ENCODE results near the gene GAP43.

The GAP43 gene, protein sequence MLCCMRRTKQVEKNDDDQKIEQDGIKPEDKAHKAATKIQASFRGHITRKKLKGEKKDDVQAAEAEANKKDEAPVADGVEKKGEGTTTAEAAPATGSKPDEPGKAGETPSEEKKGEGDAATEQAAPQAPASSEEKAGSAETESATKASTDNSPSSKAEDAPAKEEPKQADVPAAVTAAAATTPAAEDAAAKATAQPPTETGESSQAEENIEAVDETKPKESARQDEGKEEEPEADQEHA

DNA sequence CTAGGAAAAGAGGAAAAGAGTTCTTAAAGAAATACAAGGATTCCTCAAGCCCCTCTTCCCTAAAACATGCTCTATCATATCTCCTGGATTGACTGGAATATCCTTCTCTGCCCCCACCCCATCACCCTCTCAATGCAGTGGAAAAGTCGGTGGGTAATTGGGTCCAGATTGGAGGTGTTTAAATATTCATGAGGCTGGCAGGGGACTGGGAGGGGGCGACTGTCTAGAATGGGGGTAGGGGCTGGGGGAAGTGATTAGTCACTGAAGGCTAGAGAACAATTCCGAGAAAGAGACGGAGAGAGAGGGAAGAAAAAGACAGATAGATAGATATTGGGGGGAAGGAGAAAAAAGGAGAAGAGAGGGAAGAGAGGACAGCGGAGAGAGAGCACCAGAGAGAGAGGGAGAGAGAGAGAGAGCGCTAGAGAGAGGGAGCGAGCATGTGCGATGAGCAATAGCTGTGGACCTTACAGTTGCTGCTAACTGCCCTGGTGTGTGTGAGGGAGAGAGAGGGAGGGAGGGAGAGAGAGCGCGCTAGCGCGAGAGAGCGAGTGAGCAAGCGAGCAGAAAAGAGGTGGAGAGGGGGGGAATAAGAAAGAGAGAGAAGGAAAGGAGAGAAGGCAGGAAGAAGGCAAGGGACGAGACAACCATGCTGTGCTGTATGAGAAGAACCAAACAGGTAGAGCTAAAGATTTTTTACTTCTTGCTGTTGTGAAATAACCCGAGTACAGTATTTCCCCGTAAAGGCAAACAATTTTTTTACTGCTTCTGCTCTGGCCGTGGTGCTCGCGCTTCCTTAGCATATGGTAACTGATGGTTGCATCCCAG lies at the start of gene GAP43:
GAP43 (plus strand) TSS at position 467 of the 825 bp plus-strand sequence; CDS start at position 647, 180 bp downstream.
- DNase-seq (ENCODE audit: low spot score), result no peak

DNA sequence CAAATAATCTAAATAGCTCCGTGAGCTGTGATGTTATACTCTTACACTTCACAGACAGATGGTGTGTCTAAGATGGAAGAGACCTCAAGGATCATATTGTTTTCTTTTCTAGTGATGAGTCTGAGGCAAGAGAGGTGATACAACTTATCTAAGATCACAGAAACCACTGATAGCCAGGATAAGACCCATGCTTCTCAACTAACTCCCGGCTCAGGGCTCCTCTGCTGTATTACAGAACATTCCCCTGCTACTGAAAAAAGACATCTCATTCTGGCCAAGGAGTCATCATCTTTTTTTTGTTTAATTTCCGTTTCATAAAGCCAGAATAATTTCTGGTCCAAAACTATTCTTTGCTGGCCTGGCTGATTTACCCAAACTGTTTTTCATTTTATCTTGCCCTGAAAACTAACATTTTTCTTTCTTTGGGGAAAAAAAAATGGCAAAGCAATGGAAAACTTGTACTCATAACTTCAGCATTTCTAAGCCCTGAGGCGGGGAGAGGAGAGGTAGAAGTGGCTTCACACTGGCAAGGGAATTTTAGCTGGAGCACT lies 46.9 kb upstream of the GAP43 start:
- no peak for DNase-seq (ENCODE audit: low spot score)

DNA sequence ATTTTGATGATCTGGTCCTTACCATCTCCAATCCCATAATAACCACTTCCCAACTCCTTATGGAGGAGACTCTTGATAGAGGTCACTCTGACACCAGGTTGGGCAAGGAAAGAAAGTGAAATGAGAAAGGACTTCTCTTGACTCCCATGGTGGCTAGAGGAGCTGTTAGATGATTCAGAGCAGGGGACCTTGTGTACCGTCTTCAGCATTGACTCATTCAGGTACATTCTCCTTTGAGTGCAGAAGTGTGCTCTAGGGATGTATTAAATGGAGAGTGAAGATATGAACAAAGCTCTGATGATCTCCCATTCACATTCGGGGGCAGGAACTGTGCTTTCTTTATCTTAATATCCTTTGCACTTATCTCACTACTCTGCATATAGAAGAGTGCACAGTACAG lies 46.3 kb upstream of the GAP43 start:
- no peak for DNase-seq (ENCODE audit: low spot score)

DNA sequence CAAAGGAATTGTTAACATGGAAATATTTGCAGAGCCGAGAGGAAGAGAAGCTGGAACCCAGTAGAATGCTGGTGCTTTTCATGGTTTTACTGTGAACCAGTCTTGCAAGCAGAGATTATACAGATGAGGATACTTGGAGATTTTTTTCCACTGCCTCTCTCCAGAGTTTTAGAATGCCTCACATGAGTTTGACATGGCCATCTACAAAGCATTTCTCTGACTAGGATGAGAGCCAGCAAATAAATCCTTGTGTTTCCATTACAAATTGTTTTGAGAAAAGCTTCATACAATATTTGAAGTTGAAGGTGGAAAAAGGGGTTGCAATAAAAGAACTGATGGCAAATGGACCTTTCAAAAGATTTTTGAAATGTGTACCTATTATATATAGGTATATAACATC lies 45.0 kb upstream of the GAP43 start:
- DNase-seq (ENCODE audit: low spot score), result no peak

DNA sequence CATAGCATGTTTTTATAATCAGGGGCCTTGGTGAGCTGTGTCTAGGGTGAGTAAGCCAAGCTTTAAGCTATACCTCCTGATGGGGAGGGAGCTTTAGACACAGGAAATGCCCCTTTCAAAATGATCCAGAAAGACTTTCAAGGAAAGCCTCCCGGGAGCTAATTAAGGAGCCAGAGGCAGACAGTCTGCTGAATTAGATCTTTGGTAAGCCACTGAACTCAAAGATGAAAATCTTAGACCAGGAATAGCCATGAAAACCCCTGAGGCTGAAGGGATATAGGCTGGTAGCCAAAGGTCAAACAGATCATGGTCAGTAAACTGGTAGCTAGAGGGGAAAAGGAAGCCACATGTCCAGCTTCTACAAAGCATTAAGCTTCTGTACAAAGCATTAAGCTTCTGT lies 42.7 kb upstream of the GAP43 start:
- DNase-seq (ENCODE audit: low spot score), result no peak

DNA sequence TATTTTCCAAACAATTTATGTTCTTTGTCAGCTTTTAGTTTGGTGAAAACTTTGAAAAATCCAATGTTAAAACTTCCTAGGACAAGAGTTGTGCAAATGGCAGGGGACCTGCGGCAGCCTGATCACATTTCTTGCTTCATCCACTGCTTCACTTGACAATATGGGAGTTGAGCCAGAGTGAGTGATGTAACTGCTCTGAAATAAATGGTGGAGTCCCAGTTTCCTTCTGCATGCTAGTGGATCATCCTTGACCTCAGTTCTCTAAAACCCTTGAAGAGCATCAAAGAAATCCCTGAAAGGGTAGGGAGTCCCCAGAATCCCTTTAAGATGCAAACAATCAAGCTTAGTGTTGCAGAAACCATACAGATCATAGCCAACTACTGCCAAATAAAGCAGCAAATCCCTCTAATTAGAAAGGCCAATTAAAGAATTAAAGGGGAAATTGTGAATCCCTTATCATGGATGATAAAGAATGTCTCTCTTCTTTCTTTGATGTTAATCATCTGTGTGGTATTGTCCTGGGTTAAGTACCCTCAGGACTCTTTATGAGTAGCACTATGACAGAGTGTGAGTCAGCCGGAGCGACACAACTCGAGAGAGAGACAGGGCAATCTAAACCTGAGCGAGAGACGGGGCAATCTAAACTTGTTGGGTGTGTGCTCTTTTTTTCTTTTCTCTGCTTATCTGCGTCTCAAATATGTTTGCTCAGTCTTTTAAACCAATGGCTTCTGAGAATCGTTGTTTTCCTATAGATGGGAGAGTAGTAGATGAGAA lies 41.8 kb upstream of the GAP43 start:
- DNase-seq (ENCODE audit: low spot score), result no peak

DNA sequence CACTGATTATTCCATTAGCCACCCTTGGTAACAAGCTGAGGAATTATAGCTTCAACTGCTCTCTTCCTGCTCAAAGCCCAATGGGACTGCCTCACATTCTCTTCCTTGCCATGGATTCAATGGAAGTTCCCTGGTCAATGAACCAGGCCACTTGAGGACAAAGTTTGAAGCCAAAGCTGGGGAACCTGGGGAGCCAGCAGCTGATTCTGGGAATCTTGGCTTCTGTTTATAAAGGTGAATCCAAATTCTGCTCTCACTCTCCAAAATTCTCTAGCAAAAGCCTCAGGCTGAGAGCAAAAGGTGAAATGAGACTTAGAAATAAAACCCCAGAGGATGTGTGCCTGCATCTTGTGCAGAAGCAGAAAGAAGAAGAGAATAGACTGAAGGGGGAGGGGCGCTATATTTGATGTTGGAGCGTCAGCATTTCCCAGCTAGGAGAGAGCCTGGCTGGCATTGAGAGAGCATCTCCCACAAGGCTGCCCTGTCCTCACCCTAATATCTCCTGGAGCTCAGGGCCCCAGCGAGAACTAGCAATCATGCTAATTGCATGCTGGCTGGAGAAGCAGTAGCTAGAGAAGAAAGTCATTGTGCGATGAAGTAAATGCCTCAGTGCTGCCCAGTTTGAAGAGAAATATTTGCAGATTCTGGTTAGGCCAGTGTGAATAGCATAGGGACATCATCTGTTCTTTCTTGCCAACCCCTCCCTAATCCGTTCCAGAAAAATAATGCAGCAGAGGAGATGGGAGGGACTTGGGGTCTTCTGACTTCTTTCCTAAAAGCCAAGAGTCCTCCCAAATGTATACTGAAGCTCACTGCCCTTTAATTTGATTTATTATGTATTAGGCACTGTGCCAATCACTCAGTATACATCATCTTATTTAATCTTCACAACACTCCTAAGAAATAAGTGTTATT lies 34.9 kb upstream of the GAP43 start:
- no peak for DNase-seq (ENCODE audit: low spot score)

DNA sequence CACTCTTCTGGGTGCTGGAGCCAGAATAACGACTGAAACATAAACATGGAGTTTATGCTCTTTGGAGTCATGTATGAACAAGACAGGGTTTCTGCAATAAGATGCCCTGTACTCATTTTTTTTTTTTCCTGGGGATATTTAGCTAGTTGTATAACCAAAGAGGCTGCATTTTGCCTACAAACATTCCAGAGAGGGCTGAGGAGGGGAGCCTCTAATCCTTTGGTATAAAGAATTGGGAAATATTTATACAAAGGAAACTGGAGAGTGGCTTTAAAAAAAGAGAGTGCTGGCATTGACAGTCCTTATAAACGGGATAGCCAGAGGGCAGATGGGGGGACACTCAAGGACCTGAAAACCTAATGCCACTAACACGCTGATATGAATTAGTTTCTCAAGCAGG lies 32.4 kb upstream of the GAP43 start:
- no peak for DNase-seq (ENCODE audit: low spot score)

DNA sequence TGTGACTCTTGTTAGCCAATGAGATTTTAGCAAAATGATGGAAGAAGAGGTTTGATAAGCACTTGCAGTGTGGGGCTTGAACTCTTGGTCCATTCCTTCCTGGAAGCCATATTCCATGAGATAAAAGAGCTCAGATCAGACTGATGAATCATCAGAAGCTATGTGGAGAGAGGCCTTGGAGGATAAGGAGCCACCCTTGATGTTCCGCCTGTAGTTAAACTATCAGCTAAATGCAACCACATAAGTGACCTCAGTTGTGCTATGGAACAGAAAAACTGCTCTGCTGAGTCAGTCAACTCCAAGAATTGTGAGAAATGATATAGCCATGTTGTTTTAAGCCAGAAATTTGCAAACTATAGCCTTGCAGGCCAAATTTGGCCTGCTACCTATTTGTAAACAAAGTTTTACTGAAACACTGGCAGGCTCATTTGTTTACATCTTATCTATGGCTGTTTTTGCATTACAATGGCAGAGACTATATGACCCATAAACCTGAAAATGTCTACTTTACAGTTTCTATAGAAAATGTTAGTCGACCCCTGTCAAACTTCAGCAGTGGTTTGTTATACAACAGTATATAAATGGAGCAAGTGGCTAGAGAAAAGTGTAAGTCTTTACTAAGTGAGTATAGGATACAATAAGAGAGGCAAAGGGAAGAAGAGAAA lies 27.6 kb upstream of the GAP43 start:
- DNase-seq (ENCODE audit: low spot score), result no peak

DNA sequence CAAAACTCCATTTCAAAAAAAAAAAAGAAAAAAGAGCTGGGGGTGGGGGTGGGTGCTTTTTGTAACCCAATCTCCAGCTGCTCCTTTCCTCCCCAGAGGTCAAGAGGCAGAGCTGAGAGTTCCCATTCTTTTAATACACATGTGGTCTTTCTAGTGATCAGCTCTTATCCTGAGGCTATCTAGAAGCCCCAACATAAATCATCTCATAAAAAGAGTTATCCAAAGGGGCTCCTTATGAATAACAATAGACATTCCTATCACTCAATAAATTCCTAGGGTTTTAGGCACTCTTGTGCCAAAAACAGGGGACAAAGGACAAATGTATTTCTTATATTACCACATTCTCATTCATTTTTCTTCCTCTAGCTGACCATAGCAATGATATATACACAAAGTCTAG lies 25.1 kb upstream of the GAP43 start:
- no peak for DNase-seq (ENCODE audit: low spot score)

DNA sequence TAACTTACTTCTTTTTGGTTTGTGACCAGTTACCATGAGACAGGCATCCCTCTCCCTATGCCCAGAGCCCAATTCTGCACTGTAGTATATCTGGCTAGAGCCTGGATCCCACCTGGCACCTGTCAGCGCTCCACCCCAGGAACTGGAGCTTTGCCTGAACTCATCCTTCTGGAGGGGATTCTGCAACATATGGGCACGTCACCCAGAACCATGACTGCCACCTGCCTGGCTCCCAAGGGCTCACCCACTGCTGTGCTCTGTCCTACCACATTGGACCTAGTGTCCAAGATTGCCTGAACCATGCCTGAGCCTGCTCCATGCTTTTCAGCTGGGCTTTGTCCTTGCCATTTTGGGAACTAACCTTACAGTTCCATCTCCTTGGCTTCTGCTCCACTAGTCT lies 21.1 kb upstream of the GAP43 start:
- DNase-seq (ENCODE audit: low spot score), result no peak

DNA sequence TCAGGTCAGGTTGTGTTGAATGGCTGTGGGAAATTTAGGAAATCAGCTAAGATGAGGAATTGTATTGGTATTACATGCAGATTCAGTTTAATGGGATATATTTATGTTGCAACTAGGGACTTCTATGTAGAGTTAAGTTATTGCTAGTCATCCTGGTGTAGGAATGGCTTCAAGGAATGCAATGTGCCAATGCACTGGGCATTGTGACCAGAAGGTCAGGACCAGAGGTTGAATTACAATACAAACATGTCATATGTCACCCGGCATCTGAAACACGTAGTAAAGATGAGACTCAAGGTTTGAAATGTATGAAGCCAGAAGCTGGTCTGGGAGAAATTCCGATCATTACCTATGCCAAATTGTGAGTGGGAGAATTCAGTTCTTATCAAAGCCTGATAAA lies 11.7 kb upstream of the GAP43 start:
- DNase-seq (ENCODE audit: low spot score), result no peak

DNA sequence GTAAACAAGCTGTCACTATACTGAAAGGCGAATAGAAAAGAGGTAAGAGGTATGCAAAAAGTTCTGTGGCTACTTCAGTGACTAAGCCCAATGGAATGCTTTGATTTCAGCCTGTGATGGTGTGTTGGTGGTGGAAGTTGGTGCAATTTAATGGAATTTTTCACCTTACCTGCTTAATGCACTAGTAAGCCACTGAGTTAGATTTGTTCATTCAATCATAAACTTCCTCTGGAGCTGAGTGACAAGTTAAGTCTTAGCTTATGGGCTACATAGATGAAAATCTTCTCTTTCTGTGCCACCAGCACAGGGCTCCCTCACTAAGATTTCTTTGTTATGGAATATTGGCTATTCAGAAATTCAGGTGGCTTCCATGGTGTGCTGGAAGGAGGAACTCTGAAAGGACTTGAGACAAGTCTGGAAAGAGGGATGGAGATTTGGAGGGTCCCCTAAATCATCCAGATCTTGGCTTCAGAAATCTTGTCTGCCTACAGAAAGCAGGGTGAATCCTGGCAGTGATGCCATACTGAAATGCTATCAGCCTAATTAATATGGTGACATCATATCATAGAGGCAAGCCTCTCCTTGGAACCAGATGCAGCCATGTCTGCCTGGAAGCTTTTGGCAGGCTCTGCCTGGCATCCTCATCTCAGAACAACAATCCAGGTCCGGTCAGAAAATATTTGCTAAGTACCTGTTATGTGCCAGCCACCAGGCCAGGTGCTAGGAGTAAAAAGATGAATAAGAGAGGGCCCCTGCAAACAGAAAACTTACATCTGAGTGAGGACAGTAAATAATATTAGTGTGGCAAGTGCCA lies 8.1 kb upstream of the GAP43 start:
- no peak for DNase-seq (ENCODE audit: low spot score)

DNA sequence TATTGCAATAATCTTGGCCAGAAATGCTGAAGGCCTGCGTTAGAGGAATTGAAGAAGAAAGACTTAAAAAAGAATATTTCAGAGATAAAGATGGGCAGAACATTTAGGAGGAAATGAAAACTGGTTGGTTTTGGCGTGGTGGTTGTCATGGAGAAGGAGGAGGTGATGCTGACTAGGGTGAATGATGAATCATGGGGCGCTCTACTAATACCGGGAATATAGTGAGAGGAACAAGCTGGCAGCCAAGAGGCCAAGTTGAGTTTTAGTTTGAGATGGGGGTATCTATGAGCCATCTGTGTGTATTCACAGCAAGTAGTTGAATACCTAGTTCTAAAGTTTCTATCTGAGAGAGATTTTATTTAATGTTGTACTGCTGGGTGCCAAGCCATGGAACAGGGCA lies 6.8 kb upstream of the GAP43 start:
- no peak for DNase-seq (ENCODE audit: low spot score)

DNA sequence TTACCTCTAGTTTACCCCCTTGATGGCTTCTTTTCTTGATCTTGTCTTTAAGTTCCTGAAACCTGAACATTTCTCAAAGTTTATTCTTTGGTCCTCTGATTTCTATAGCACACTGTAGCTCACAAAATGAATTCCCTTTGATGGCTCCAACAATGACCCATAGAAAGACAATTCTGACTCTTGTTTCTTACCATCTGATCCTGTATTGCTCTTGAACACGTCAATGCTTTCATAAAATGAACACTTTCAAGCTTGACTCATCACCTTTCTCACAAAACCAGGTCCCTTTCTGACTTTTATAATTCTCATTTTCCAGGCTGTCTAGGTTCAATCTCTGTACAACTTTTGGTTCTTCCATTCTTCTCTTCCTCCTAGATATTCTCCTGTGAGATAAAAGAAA lies 5.7 kb upstream of the GAP43 start:
- DNase-seq (ENCODE audit: low spot score), result no peak

DNA sequence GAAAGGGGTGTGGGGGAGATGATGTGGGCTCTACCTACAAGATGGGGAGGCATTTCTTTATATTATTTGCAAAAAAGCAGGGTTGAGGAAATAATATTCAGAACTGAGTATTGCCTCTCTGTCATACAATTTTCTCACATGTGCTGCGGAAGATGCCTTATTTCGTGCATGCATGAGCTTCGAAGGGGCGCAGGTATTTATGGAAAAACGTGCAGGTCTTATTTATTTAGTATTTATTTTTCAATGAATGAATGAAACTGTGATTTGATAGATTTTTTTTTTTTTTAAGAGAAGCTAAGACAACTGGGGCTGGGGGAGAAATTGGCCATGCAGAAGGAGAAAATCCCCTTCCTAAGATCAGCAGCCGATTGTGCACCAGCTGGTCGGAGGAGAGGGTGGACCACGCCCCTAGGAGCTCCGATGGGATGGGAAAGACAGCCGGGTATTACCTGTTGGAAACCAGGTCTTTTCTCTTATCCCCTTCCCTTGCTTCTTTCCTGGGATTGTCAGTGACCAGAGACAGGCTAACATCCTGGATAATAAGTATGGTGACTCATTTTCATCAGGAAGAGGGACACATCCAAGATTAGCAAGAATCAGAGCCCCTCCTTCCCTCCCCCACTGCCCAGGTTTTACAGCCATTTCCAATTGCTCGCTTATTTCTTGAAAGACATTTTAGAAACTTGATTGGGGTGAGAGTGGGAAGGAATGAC lies 875 bp downstream of the GAP43 start:
- no peak for DNase-seq (ENCODE audit: low spot score)

DNA sequence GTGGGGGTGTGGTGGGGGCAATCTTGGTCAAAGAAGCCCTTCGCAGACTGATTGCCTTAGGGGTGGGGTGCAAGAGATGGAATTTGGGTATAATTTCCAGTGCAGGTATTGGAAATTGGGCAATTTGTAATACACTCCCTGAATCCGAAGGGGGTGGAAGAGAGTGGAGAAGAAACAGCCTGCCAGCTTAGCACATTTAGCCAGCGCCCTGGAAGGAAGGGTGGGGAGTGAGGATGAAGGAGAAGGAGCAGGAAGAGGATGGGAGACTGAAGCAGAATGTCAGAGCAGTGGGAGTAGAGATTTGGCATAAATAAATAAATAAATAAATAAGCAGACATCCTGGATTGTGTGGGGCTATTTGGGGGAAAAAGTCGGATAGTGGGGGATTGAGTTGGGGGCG lies 1.6 kb downstream of the GAP43 start:
- no peak for DNase-seq (ENCODE audit: low spot score)

DNA sequence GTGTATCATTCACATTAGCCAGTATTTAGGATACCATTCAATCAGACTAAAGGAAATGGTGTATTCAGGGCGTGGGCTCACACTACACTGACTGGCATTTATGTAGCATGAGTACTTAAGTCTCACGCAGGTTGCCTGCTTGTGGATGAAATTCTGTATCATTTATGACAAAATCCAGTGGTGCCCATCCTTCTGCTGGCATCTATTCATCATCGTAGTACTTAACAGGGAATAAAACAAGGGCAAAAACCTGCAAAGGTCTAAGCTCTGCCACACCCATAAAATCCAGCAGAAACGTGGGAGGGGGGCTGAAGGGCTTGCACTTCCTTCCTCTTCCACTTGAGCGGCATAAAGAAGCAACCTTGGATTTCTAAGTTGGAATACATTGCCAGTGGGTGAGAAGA lies 2.7 kb downstream of the GAP43 start:
- DNase-seq (ENCODE audit: low spot score), result no peak

DNA sequence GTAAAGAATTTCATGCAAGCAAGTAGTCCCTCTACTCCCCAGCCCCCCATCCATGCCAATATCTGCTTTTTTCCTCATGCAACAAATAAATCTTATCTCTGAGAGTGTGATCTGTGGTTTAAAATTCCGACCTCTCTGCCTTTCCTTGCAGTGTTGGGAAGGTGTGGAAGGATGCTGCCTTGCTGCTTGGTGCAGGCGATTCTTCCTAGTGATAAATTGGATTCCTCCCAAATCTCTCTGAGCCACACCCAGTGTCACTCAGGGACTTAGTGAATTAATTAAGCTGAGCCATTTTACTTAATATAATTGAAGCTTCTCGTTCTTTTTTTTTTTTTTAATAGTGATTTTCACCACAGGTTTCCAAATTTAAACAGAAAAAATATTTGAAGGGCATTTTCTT lies 3.4 kb downstream of the GAP43 start:
- no peak for DNase-seq (ENCODE audit: low spot score)
